ENCODE measurements around the gene PCGF3.

GRCh38 chr4:785332-786073, 79.9 kb downstream of the PCGF3 start:
- TF ChIP-seq CTCF (IDR thresholded peaks at IDR 0.05) (no peak), EP300 (IDR thresholded peaks at IDR 0.05) (no peak), POLR2A (IDR thresholded peaks at IDR 0.05) (no peak)

Measured in tibial nerve (tissue), 4 donors.